HG03469 (cell line): ENCODE results near the gene MLH1.

Source experiments
- ATAC-seq: cut with Tn5 transposase; IDR thresholded peaks from one replicate; pipeline ENCODE4 v1.9.1; 2021; ENCODE audit warnings: mild to moderate bottlenecking, moderate library complexity, moderate number of reproducible peaks; ENCODE audit not compliant: unreplicated experiment

The MLH1 gene

DNA sequence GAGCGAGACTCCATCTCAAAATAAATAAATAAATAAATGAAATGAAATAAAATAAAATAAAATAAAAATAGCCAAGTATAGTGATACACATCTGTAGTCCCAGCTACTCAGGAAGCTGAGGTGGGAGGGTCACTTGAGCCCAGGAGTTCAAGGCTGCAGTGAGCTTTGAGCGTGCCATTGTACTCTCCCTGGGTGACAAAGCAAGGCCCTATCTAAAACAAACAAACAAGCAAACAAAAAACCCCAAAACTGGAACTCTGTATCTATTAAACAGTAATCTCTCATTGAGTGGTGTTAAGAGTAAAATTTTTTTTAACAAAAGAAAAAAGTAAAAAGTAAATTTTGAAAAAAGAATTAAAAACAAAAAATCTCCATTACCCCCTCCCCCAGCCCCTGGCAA is 21.2 kb upstream of the MLH1 start:
- ATAC-seq: no peak

DNA sequence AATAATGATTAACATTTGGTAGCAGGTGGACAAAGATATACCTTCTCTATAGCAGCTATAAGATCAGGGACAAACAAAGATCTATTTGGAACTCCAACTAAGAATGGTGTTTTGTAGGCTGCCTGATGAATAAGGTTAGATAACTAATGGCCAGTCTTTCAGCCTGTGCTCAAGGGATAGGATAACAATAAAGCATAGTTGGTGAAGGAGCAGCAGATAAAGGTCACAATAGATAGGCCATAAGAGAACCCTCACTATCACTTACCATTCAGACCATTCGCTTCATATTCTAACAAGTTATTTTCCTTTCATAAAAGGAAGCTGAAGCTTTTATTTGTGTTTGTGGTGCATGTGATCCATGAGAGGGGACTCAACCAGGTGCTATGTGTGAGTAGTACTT is 20.2 kb upstream of the MLH1 start:
- ATAC-seq: no peak

DNA sequence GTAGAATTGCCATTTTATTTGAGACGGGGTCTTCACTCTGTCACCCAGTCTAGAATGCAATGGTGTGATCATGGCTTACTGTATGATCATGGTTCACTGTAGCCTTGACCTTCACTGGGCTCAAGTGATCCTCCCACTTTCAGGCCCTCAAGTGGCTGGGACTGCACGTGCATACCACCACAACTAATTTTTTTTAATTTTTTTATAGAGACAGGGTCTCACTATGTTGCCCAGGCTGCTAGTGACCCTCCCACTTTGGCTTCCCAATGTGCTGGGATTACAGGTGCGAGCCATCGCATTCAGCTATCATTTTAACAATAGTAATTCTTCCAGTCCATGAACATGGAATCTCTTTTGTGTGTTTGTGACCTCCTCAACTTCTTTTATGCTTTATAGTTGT is 12.3 kb upstream of the MLH1 start:
- ATAC-seq: no peak

DNA sequence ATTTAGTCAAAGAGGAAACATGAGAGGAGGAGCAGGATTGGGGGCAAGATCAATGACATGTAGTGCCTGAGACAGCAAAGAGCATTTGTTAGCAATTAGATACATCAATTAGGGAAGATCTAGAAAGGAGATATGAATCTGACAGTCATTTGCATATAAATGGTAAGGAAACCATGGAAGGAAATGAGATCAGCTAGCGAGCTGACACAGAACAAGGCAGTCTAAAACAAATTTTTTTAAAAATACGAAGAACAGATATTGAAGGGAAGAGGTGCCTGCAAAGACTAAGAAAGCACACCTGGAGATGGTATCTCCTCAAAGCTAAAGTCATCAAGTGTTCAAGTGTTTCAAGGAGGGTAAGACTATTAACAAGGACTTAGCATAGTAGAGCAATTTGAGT is 5.0 kb upstream of the MLH1 start:
- ATAC-seq: no peak

DNA sequence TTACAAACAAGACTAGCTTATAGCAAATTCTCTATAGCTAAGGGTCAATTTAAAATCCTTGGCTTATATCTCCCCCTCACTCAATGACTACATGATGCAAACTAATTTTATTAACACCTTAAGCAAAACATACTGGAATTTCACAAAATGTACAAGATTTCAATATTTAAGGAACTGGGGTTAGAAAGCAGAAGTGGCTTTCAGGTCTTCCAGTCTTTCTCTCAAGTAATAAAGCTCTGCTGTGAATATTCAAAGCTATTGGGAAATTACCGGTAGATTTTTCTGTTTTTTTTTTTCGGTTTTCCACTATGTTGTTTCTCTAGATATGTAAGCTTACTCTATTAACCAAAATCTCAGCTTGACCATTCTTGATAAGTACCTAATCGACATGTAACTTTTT is 4.3 kb upstream of the MLH1 start:
- no peak for ATAC-seq

DNA sequence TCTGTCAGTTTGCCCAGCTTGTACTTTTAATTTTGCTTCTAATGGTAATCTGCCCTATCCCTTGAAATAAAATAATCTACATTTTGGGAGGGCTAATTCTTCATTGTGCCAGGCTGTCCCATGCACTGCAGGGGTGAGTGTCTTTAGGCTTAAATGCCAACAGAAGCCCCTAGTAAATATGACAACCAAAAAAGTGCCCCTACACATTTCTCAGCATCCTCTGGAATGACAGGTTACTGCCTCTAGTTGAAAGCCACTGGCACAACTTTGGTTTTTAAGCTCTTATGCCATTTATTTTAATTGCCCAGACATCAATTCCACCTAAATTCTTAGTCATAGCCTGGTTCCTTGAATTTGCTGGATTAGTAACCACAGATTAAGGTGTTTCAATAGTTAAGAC is 3.8 kb upstream of the MLH1 start:
- ATAC-seq: no peak

DNA sequence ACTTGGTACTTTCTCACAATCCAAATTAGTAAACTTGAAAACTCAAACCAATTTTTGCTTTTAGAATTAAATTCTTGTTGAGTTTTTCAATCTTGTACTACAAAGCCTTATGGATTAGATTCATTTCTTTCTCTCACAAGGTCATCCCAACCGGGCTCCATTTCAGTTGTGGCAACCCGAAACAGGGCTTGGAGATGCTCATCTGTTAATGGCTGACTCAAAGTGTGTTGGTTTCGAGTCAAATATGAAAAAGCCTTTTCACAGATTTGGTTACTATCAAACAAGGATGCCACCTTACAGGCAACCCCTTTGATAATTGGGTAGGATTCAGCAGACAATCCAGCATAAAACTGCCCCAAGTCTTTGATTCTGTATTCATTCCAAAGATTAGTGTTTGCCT is 2.2 kb upstream of the MLH1 start:
- ATAC-seq: no peak

DNA sequence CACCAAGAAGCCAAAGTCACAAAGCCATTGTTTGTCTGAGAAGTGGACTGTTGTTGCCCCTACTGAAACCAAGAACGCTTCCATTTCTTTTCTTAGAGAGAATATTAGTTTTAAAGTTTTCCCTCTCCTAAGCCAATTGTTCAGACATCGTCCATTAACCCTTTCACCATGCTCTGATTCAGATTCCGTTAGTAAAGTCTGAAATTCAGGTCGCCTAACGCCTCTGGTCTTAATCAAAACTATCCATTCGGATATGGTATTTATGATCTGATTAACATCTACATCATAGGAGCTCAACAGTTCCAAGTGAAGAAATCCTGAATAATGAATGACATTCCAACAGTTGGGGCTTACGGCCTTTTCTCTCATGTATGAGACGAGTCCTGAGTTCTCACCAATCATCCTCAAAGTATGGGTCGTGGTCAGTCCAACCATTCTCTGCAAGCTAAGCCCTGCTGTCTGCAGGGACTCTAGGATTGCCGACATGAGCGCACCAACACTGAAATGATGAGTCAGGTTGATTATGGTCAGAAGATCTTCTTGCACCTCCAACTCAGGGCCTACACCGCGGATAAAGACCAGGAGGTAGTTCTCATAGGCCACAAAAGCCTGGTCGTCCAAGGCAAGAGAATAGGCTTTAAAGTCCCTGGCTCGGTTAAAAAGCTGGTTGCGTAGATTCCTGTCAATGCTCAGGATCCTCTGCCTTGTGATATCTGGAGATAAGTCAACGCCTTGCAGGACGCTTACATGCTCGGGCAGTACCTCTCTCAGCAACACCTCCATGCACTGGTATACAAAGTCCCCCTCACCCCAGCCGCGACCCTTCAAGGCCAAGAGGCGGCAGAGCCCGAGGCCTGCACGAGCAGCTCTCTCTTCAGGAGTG is 1.2 kb upstream of the MLH1 start:
- ATAC-seq: no peak

DNA sequence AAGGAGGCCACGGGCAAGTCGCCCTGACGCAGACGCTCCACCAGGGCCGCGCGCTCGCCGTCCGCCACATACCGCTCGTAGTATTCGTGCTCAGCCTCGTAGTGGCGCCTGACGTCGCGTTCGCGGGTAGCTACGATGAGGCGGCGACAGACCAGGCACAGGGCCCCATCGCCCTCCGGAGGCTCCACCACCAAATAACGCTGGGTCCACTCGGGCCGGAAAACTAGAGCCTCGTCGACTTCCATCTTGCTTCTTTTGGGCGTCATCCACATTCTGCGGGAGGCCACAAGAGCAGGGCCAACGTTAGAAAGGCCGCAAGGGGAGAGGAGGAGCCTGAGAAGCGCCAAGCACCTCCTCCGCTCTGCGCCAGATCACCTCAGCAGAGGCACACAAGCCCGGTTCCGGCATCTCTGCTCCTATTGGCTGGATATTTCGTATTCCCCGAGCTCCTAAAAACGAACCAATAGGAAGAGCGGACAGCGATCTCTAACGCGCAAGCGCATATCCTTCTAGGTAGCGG is 452 bp upstream of the MLH1 start, which contains the start of gene EPM2AIP1:
EPM2AIP1 (minus strand) TSS at position 326 of the 520 bp plus-strand sequence; CDS start at position 272, 54 bp downstream.
- ATAC-seq: peak; percentile 82

DNA sequence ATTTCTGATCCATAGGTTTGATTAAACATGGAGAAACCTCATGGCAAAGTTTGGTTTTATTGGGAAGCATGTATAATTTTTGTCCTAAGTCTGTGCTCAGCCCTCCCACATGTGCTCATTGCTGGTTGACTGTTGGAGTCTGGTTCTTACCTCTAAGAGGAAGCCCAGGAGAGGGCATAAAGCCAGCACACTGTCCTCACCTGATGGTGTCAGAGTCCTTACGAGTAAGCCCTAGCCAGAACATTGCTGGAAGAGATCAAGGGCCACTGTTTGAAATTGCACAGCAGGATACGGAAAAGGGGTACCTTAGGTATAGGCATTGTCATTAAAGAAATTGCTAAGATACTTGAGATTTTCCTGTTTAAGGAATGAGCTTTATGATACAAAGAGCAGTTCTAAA is 21.3 kb downstream of the MLH1 start:
- no peak for ATAC-seq

DNA sequence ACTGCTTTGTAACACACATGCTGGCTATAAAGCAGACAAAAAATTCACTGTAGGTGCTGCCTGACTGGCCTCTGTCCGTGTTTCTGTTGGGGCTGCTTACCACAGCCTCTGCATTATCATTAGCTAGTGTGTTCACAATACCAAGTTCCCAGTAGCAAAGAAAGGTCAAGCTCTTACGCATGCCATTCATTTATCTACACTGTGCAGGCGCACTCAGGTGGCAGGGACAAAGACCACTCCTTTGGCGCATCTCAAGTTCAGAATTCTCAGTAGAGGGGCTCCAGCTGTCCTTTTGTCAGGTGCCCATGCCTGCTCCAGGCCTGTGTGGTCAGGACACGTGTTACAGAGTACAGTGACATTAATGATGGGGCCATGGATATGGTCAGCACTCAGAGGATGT is 22.3 kb downstream of the MLH1 start:
- no peak for ATAC-seq

DNA sequence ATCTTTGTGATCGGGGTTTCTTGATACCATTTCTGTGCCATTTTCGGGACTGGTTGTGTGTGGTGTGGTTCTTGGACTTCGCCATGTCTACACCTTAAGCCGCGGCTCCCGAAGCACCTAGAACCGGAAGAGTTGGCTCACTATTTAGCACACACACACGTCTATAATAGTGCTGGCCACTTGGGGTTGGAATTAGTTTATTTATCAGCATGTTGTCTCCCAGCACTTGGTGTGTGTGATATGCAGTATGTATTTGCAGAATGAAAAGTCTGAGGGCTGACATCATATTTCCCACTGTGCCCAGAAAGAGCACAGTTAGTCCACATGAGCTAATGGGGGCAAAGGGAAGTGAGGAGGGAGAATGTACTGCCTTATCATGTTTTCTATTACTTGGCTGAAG is 23.6 kb downstream of the MLH1 start:
- ATAC-seq: no peak

DNA sequence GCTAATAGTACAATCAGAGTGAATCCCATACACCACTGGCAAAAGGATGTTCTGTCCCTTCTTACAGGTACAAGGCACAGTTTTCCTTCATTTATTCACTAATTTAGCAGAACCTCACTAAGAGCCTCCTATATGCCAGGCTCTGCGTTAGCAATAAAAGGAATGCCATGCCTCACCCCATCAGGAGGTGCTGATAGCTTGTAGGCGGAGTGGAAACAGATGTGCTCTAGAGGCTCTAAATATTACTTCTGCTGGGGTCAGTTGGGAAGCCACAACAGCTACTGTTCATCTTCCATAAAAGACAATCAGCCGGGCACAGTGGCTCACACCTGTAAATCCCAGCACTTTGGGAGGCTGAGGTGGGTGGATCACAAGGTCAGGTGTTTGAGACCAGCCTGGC is 24.4 kb downstream of the MLH1 start:
- ATAC-seq: no peak

DNA sequence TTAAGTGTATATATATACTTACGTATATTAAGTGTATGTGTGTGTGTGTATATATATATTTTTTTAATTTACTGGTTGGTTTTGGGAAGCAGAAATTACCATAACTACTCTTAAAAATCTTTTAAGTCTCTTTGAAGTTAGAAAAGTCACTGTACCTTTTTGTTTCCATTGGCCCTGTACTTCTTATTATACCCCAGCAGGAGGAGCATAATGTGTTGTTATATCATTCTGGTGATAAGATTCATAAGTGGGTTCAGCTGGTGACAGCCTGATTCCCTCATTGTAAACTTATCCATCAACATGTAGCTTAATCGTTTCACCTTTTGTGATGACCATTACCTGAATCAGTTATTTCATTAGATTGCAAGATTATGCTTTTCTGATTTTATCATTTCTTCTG is 30.8 kb downstream of the MLH1 start:
- ATAC-seq: no peak

DNA sequence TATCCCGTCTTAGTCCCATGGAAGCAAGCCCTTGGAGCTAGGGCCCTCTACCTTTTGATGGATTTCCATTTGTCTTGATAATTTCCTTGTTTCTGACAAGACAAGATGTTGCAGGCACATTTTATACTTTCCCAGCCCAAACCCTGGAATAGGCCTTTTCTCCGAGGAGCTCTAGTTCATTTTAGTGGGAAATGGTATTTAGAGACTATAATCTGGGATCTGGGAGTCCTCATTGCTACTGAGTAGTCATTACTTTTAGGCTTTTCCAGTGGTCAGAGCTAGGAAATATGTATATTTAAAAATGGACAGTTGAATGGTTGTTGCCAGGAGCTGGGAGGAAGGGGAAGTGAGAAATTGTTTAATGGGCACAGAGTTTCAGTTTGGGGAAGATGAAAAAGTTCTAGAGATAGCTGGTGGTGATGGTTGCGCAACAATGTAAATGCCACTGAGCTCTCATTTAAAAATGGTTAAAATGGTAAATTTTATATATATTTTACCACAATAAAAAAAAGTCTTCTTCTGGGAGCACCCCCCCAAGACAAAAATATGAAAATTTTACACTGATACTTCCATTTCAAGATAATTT is 31.6 kb downstream of the MLH1 start:
- ATAC-seq: no peak

DNA sequence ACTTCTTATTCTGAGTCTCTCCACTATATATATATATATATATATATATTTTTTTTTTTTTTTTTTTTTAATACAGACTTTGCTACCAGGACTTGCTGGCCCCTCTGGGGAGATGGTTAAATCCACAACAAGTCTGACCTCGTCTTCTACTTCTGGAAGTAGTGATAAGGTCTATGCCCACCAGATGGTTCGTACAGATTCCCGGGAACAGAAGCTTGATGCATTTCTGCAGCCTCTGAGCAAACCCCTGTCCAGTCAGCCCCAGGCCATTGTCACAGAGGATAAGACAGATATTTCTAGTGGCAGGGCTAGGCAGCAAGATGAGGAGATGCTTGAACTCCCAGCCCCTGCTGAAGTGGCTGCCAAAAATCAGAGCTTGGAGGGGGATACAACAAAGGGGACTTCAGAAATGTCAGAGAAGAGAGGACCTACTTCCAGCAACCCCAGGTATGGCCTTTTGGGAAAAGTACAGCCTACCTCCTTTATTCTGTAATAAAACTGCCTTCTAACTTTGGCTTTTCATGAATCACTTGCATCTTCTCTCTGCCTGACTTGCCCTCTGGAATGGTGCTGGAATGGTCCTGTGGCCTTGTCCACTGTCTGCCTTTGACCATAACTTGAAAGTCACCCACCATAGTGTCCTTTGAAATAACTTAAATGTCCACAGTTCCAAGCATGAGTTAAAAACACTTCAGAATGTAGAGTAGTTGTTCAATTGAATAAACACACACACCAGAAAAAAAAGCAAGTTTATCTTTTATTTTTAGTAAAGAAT is 32.4 kb downstream of the MLH1 start:
- ATAC-seq: no peak

DNA sequence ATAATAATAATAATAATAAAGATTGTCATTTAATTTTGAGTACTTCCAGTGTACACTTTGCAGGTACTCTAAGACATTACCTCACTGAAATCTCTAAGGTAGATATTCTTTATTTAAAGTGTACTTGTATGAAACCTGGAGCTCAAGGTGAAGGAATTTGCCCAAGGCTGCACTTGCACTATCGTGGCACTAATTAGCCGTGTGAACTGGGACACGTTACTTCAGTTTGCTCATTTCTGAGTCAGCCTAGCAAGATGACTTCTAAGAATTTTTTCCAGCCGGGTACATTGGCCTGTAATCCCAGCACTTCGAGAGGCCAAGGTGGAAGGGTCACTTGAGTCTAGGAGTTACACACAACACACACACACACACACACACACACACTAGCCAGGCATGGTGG is 33.5 kb downstream of the MLH1 start:
- ATAC-seq: no peak

DNA sequence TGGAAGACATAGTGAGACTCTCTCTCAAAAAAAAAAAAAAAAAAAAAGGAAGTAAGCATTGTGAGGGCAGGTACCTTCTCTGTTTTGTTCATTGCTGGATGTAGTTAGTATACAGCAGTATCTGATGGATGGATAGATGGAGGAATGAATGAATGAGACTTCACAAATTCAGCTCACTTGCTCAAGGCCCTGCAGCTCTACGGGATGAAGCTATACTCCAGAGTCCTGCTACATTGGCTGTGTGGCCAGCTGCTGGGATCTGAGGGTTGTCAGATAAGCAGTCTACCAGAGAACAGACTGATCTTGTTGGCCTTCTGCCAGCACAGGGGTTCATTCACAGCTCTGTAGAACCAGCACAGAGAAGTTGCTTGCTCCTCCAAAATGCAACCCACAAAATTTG is 35.0 kb downstream of the MLH1 start:
- no peak for ATAC-seq

DNA sequence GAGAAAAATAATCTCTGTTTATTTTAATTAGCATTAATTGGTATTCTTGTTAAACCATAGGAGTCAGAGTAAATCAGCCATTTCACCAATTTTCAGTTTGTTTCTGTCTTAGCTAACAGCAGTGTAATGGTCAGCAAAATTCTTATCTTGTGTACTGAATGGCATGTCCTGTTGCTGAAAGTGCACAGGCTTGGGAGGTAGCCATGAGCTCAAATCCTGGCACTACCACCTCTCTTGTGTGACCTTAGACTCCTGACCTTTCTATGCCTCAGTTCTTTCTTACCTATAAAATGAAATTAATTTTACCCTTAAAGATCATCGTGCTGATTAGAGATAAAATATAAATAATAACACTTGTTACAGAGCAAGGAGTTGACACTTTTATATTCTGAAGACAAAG is 35.8 kb downstream of the MLH1 start:
- ATAC-seq: no peak

DNA sequence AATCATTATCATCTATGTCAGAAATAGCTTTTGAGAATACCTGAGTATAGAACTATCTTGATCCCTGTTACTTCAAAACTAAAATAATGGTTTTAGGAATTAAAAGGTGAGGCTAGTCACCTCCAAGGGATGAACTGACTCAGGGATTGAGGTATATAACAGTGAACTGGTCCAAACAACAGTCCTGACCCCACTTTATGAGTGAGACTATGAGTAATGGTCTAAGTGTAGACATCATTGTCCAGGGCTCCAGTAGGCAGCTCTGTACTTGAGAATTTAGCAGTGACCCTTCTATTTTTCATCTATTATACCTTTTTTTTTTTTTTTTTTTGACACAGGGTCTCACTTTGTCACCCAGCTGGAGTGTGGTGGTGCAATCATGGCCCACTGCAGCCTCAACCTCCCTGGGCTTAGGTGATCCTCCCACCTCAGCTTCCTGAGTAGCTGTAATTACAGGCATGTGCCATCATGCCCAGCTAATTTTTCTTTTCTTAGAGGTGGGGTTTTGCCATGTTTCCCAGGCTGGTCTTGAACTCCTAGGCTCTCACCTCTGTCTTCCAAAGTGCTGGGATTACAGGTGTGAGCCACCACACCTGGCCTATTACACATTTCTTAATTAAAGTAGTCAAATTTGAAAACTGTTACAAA is 36.3 kb downstream of the MLH1 start:
- ATAC-seq: no peak

DNA sequence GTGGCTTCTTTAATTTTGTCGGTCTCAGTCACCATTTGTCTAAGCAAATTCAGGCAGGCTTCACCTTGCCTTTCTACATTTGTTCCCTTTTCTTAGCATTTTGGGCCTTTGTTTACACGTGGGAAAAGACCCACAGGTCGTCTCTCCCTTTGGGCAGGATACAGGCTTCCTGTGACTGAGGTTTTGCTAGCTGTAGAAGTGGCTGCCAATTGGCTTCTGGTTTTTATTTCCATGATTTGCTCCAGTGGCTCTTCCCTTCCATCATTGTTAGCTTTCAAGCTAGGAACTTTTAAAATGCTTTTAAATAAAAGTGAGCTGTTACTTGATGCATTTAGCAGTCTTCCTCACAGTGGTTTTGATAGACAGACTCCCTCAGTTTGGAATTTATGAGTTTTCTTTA is 37.3 kb downstream of the MLH1 start:
- ATAC-seq: no peak
